PC-3 (cell line): ENCODE data around the gene RGS11. TPM values are rescaled to one million over a fixed set of nuclear protein-coding genes. Genes with fewer than 3 reads are reported as not detected.

Experiments
- ATAC-seq: fragments of 200-7000 bp; cut with Tn5 transposase; 2 replicates; pipeline ENCODE4 v1.9.1; 2020; ENCODE audit warnings: mild to moderate bottlenecking, moderate library complexity
- BruUV-seq: library from RNA; stranded (reverse); fragments of 400-500 nt; replicated peaks from 2 replicates; lab custom pipeline; 2021; lab: Mats Ljungman, UMichigan
- CTCF ChIA-PET: fragments of 300-600 bp; sonication (Branson Sonifier 250); formaldehyde crosslinking; loops from one replicate; lab custom pipeline; 2022; ENCODE audit warnings: antibody characterized with exemption; lab: Charles Lee
- POLR2A ChIA-PET: fragments of 300-600 bp; sonication (Branson Sonifier 250); formaldehyde crosslinking; loops from one replicate; lab custom pipeline; 2022; ENCODE audit warnings: antibody characterized with exemption; ENCODE audit not compliant: unreplicated experiment; lab: Charles Lee
- DNase-seq: peaks from one replicate; pipeline ENCODE4 v3.0.0-alpha.2; 2015
- H2AFZ ChIP-seq: fragments of 300-600 bp; sonication (generic); 2 replicates; pipeline ENCODE4 v1.6.0; 2016; ENCODE audit warnings: antibody characterized with exemption, low read length
- H3F3A ChIP-seq: fragments of 300-600 bp; sonication (generic); one replicate; pipeline ENCODE4 v1.6.0; 2017; ENCODE audit warnings: antibody characterized with exemption, low read length, control low read depth, mild to moderate bottlenecking; ENCODE audit not compliant: unreplicated experiment
- H3K27ac ChIP-seq: fragments of 300-600 bp; sonication (generic); 2 replicates; pipeline ENCODE4 v1.5.1; 2016; ENCODE audit warnings: mild to moderate bottlenecking, low read length
- H3K27me3 ChIP-seq: fragments of 300-600 bp; sonication (generic); 2 replicates; pipeline ENCODE4 v1.6.1; 2016; ENCODE audit warnings: low read length, mixed read lengths
- H3K36me3 ChIP-seq: fragments of 300-600 bp; sonication (generic); 2 replicates; pipeline ENCODE4 v1.6.1; 2016; ENCODE audit warnings: low read depth, mixed run types, low read length, mixed read lengths
- H3K4me1 ChIP-seq: fragments of 300-600 bp; sonication (generic); 2 replicates; pipeline ENCODE4 v1.5.1; 2016; ENCODE audit warnings: low read length; ENCODE audit not compliant: insufficient read depth
- H3K4me2 ChIP-seq: fragments of 300-600 bp; sonication (generic); 2 replicates; pipeline ENCODE4 v1.6.0; 2016; ENCODE audit warnings: low read length
- H3K4me3 ChIP-seq: fragments of 300-600 bp; sonication (generic); 2 replicates; pipeline ENCODE4 v1.5.1; 2016; ENCODE audit warnings: mild to moderate bottlenecking, low read length, mixed read lengths
- H3K79me2 ChIP-seq: fragments of 300-600 bp; sonication (generic); 2 replicates; pipeline ENCODE4 v1.6.1; 2017; ENCODE audit warnings: low read length, mixed read lengths
- H3K9ac ChIP-seq: fragments of 300-600 bp; sonication (generic); 2 replicates; pipeline ENCODE4 v1.6.0; 2016; ENCODE audit warnings: mild to moderate bottlenecking, low read length
- H3K9me2 ChIP-seq: fragments of 300-600 bp; sonication (generic); replicated peaks from 2 replicates; pipeline ENCODE4 v1.6.1; 2016; ENCODE audit warnings: mixed run types, low read length, mixed read lengths
- H3K9me3 ChIP-seq: fragments of 300-600 bp; sonication (generic); 2 replicates; pipeline ENCODE4 v1.6.1; 2016; ENCODE audit warnings: low read length, mixed read lengths
- H4K20me1 ChIP-seq: fragments of 300-600 bp; sonication (generic); 2 replicates; pipeline ENCODE4 v1.6.1; 2016; ENCODE audit warnings: low read length, mixed read lengths
- CTCF ChIP-seq: fragments of 300-600 bp; sonication (generic); conservative IDR thresholded peaks from 2 replicates; pipeline ENCODE4 v1.5.1; 2017; ENCODE audit warnings: antibody characterized with exemption, low read depth, mild to moderate bottlenecking, low read length
- EZH2 ChIP-seq: fragments of 300-600 bp; sonication (generic); IDR thresholded peaks from one replicate; pipeline ENCODE4 v1.6.1; 2017; ENCODE audit warnings: antibody characterized with exemption, mild to moderate bottlenecking, low read length; ENCODE audit not compliant: unreplicated experiment
- EZH2phosphoT487 ChIP-seq: fragments of 300-600 bp; sonication (generic); IDR thresholded peaks from 2 replicates; pipeline ENCODE4 v1.6.1; 2018; ENCODE audit warnings: mild to moderate bottlenecking, antibody characterized with exemption, low read length, borderline replicate concordance
- intact Hi-C: fragments of 100-400 bp; cut with micrococcal nuclease; formaldehyde crosslinking; loops from 2 replicates; pipeline ENCODE4 v1.9.0; 2023
- total RNA-seq: library from RNA; depleted of rRNA; stranded (reverse); fragments of >200 nt; gene quantifications from 2 replicates; pipeline ENCODE4 v1.2.3, GENCODE V29; 2014

The RGS11 gene
- total RNA-seq, 1 experiment from 2014 or later, result 1.2 TPM

GRCh38 chr16:306911-307370 is 31.2 kb upstream of the RGS11 start:
- Histone ChIP-seq H3K4me3 (no peak overlapping the region), H3K4me1 (no peaks in the 10 kb centered on the region), H3K79me2 (no peaks in the 10 kb centered on the region), H3K27me3 (no peaks in the 10 kb centered on the region), H3F3A (no peaks in the 10 kb centered on the region), H3K4me2 (no peak overlapping the region), H2AFZ (no peak overlapping the region), H3K9me3 (no peaks in the 10 kb centered on the region), H3K27ac (no peak overlapping the region), H3K36me3 (no peaks in the 10 kb centered on the region), H4K20me1 (no peaks in the 10 kb centered on the region), H3K9me2 (no peaks in the 10 kb centered on the region), H3K9ac (no peak overlapping the region)
- DNase-seq, result no peak
- BruUV-seq, result no TSS peak
- CTCF ChIA-PET, result no interaction called here
- TF ChIP-seq CTCF (no peak), EZH2 (no peak), EZH2phosphoT487 (no peak)
- intact Hi-C loops, result no loop called here
- POLR2A ChIA-PET, result no interaction called here
- no peak for ATAC-seq

GRCh38 chr16:305916-306626 is 30.3 kb upstream of the RGS11 start:
- CTCF ChIA-PET, result no interaction called here
- no peak overlapping the region for H3K4me2 ChIP-seq
- ATAC-seq, result no peak
- intact Hi-C loops, result no loop called here
- H3K27ac ChIP-seq, result no peak overlapping the region
- POLR2A ChIA-PET, result no interaction called here
- no peak for DNase-seq
- no peaks in the 10 kb centered on the region for H3K79me2 ChIP-seq
- no peaks in the 10 kb centered on the region for H3K4me1 ChIP-seq
- no peaks in the 10 kb centered on the region for H3K9me3 ChIP-seq
- no TSS peak for BruUV-seq
- H3K9ac ChIP-seq, result no peak overlapping the region
- H3K4me3 ChIP-seq, result no peak overlapping the region
- H3K36me3 ChIP-seq, result no peaks in the 10 kb centered on the region
- TF ChIP-seq EZH2, result no peak
- no peak for TF ChIP-seq EZH2phosphoT487
- no peak for TF ChIP-seq CTCF
- no peaks in the 10 kb centered on the region for H3K27me3 ChIP-seq
- H4K20me1 ChIP-seq, result no peaks in the 10 kb centered on the region
- H3K9me2 ChIP-seq, result no peaks in the 10 kb centered on the region
- H3F3A ChIP-seq, result no peaks in the 10 kb centered on the region
- H2AFZ ChIP-seq, result no peak overlapping the region

- Histone ChIP-seq H3K9me3 (no peaks in the 10 kb centered on the region), H3K9ac (no peak overlapping the region), H3K79me2 (no peaks in the 10 kb centered on the region), H2AFZ (no peak overlapping the region), H3K9me2 (no peaks in the 10 kb centered on the region), H3K4me2 (no peak overlapping the region), H3F3A (no peaks in the 10 kb centered on the region), H4K20me1 (no peaks in the 10 kb centered on the region), H3K4me3 (no peak overlapping the region), H3K4me1 (no peaks in the 10 kb centered on the region), H3K36me3 (no peaks in the 10 kb centered on the region), H3K27ac (no peak overlapping the region), H3K27me3 (no peaks in the 10 kb centered on the region)
- no TSS peak for BruUV-seq
- ATAC-seq, result no peak
- no peak for DNase-seq
- ChIA-PET CTCF (no interaction called here), POLR2A (no interaction called here)
- TF ChIP-seq CTCF (no peak), EZH2phosphoT487 (no peak), EZH2 (no peak)
- intact Hi-C loops, result no loop called here
Observed at GRCh38 chr16:303760-304505, 28.2 kb upstream of the RGS11 start.
